Cardiac muscle cell (in vitro differentiated cells and primary cell): Measurements from ENCODE around the gene PDZRN4. TPM values are rescaled to one million over a fixed set of nuclear protein-coding genes. Genes with fewer than 3 reads are reported as not detected.

Source experiments
- DNase-seq, 2 donors: peaks; one replicate each; pipeline versions ENCODE4 v3.0.0 to v3.0.0-alpha.2; 2010 to 2017; ENCODE audit warnings: low read depth in 1 of 2, low spot score in 1 of 2
- H3K27ac ChIP-seq: fragments of 200-600 bp; sonication (generic); 2 replicates; pipeline ENCODE4 v1.5.1; 2016
- H3K27me3 ChIP-seq: fragments of 200-600 bp; sonication (generic); 2 replicates; pipeline ENCODE4 v1.6.0; 2016; ENCODE audit warnings: control low read depth
- H3K36me3 ChIP-seq: fragments of 200-600 bp; sonication (generic); 2 replicates; pipeline ENCODE4 v1.5.1; 2016; ENCODE audit warnings: control low read depth
- H3K4me1 ChIP-seq: fragments of 200-600 bp; sonication (generic); 2 replicates; pipeline ENCODE4 v1.8.1; 2017; ENCODE audit warnings: low read depth, mild to moderate bottlenecking, mixed run types
- H3K4me3 ChIP-seq: fragments of 200-600 bp; sonication (generic); 2 replicates; pipeline ENCODE4 v1.5.1; 2016; ENCODE audit warnings: mild to moderate bottlenecking
- H3K9me3 ChIP-seq: fragments of 200-600 bp; sonication (generic); 2 replicates; pipeline ENCODE4 v1.5.1; 2017; ENCODE audit warnings: low read depth, mild to moderate bottlenecking, control low read depth
- polyA plus RNA-seq: library from polyadenylated mRNA; unstranded; fragments of >200 nt; fragmentation: Nextera tagmentation; extraction: Ambion mirVana; gene quantifications from 2 replicates; pipeline ENCODE4 v1.2.1, GENCODE V29; 2016
- total RNA-seq: library from RNA; depleted of rRNA; stranded (reverse); fragments of >200 nt; gene quantifications from 2 replicates; pipeline ENCODE4 v1.2.3, GENCODE V29; 2016
- TF ChIP-seq, protein P1 (sequence below): IDR thresholded peaks from 2 replicates; pipeline ENCODE4 v1.5.1; 2012; ENCODE audit warnings: low read depth, mild to moderate bottlenecking, low read length

The PDZRN4 gene
- total and polyA plus RNA-seq, 2 experiments from 2014 or later = 2.9 to 5.0 TPM

DNA sequence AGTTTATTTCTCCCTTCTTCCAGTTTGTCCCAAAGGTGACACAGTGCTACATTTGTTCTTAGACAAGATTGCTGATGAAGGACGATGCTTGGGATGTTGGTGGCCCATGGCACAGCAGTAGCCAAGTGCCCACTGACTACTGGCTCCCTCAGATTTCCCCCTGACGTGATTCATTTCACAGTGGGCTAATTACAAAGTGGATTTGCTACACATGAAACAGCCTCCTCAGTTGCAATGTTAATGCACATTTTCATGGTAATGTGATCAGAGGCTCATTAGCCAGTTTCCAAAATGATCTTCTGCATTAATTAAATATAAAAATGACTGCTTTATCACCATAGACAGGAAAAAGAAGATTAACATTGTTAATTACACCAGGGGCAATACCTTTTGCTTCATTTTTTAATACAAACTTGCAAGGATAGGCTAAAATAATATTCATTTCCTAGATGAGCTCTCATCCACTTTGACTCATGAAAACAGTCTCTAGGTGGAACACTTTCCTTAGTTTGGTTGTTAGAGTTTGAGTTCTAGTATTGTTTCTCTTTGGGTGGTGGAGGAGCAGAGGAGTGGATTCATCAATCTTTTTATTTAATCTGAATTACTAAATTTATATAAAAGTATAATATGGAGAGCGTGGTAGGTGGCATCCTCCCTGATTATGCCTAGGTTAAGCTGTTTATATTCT, 250.9 kb downstream of the PDZRN4 start:
- Histone ChIP-seq H3K9me3 (no peaks in the 10 kb centered on the region), H3K4me1 (peaks cover 22% of the 10 kb centered on the region), H3K4me3 (no peak overlapping the region), H3K27me3 (no peaks in the 10 kb centered on the region), H3K27ac (no peak overlapping the region), H3K36me3 (no peaks in the 10 kb centered on the region)
- DNase-seq = no peak
- TF ChIP-seq, protein P1, sequence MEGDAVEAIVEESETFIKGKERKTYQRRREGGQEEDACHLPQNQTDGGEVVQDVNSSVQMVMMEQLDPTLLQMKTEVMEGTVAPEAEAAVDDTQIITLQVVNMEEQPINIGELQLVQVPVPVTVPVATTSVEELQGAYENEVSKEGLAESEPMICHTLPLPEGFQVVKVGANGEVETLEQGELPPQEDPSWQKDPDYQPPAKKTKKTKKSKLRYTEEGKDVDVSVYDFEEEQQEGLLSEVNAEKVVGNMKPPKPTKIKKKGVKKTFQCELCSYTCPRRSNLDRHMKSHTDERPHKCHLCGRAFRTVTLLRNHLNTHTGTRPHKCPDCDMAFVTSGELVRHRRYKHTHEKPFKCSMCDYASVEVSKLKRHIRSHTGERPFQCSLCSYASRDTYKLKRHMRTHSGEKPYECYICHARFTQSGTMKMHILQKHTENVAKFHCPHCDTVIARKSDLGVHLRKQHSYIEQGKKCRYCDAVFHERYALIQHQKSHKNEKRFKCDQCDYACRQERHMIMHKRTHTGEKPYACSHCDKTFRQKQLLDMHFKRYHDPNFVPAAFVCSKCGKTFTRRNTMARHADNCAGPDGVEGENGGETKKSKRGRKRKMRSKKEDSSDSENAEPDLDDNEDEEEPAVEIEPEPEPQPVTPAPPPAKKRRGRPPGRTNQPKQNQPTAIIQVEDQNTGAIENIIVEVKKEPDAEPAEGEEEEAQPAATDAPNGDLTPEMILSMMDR = no peak

DNA sequence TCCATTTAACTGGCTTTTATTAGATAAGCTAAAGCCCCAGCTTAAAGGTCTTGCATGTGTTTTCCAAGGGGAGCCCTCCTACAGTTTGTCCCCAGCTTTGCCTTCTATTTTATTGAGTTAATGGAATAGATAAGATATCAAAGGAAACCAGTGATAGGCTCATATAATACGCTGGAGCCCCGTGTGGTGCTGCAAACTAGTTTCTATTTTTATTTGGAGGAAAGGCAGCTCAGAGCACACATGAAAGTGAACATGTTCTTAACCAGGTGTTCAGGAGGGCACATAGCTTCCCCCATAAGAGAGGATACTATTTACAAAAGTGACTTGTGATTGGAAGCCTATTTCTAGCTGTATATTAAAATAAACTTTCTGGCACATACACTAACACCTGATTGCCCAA, 251.7 kb downstream of the PDZRN4 start:
- TF ChIP-seq, protein P1 = no peak
- Histone ChIP-seq H3K27me3 (no peaks in the 10 kb centered on the region), H3K4me3 (no peak overlapping the region), H3K4me1 (peaks cover 22% of the 10 kb centered on the region), H3K27ac (no peak overlapping the region), H3K36me3 (no peaks in the 10 kb centered on the region), H3K9me3 (no peaks in the 10 kb centered on the region)
- DNase-seq = peak in 1 of 2 donors; percentile 12

DNA sequence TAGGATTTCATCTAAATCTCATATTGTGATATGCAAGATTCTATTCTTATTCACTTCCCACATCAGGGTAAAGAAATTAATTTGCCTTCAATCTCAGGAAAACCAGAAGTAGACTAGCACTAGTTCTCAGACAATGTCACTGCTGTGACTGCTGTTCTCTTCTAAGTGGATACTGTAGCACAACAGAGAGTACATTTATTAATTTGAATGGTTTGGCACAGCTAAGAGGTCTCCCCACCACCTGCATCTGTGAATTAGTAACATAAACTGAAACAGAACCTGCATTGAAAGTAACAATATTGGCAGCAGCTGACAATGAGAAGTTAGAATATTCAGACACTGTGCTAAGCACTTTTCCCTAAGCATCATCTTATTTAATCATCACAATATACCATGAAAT, 253.1 kb downstream of the PDZRN4 start:
- TF ChIP-seq, protein P1 = no peak
- Histone ChIP-seq H3K9me3 (no peaks in the 10 kb centered on the region), H3K27me3 (no peaks in the 10 kb centered on the region), H3K27ac (no peak overlapping the region), H3K4me3 (no peak overlapping the region), H3K4me1 (peaks cover 22% of the 10 kb centered on the region), H3K36me3 (no peaks in the 10 kb centered on the region)
- DNase-seq = no peak

DNA sequence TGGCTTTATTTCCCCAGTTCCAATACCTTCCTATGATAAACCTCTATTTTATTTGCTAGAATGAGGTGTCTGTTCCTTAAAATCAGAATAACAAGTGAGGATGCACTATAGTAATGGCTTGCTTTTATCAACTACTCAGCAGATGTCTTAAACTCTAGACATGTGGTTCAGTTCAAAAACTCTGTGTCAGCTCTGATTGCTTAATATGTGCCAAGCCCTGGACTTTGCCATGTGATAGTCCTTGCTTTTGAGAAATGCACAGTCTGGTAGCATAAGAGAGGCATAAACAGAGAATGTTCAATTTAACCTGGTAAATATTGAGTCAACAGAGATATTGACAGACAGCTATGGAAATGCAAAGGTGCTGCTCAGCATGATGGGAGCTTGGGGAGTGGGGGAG, 254.8 kb downstream of the PDZRN4 start:
- no peak for DNase-seq
- TF ChIP-seq, protein P1 = no peak
- Histone ChIP-seq H3K27me3 (no peaks in the 10 kb centered on the region), H3K4me3 (no peak overlapping the region), H3K36me3 (no peaks in the 10 kb centered on the region), H3K4me1 (peaks cover 16% of the 10 kb centered on the region), H3K9me3 (no peaks in the 10 kb centered on the region), H3K27ac (no peak overlapping the region)

DNA sequence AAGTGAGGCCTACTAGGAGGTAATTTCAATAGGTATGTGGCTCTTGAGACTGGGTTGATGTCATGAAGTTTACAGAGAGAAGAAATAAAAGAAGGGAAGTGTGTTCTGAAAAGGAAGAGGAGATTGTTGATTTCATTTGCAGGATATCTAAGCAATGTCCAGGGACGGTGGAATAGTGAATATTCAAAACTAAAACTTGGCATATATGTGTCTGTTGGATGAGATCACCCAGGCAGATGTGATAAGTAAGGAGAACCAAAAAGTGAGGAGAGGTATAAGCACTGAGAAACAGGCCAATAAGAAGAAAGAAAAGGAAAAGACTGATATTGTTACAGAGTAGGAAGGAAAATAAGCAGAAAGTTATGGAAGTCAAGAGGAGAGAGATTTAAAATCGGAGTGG, 255.6 kb downstream of the PDZRN4 start:
- TF ChIP-seq, protein P1 = no peak
- Histone ChIP-seq H3K27me3 (no peaks in the 10 kb centered on the region), H3K4me3 (no peak overlapping the region), H3K36me3 (no peaks in the 10 kb centered on the region), H3K27ac (no peak overlapping the region), H3K4me1 (peaks cover 15% of the 10 kb centered on the region), H3K9me3 (no peaks in the 10 kb centered on the region)
- DNase-seq = no peak
